ENCODE results near the gene GJA4. TPM values are rescaled to one million over a fixed set of nuclear protein-coding genes. Genes with fewer than 3 reads are reported as not detected.

The GJA4 gene
- total RNA-seq (2021) (not detected in 2 replicates), Bru-seq, nascent RNA (percentile 4 among the genes with signal in this experiment), BruChase-seq, experiment 1, labeled RNA remaining after a 2-hour chase (not detected), BruChase-seq, experiment 2, labeled RNA remaining after a 6-hour chase (percentile 8 among the genes with signal in this experiment)
- long read RNA-seq = 0 reads

- POLR2A ChIA-PET (ENCODE audit: unreplicated experiment) = no interaction called here
- Histone ChIP-seq H3K79me2 (ENCODE audit: low read depth) (no peaks in the 10 kb centered on the region), H3K9me2 (ENCODE audit: insufficient read depth) (no peaks in the 10 kb centered on the region), H3K4me3 (no peak within 1 kb of the TSS), H3K27me3 (ENCODE audit: insufficient read depth, low read depth) (peaks cover 5% of the 10 kb centered on the region), H4K20me1 (ENCODE audit: insufficient read depth) (no peaks in the 10 kb centered on the region), H3F3A (ENCODE audit: insufficient read depth, low read depth) (no peaks in the 10 kb centered on the region; the same call in 1 of the 2 replicates), H3K27ac (no peak within 1 kb of the TSS), H3K4me2 (no peak within 1 kb of the TSS), H2AFZ (no peak within 1 kb of the TSS), H3K9me3 (ENCODE audit: insufficient read depth, low read depth) (no peaks in the 10 kb centered on the region), H3K36me3 (ENCODE audit: low read depth) (no peaks in the 10 kb centered on the region), H3K4me1 (replicated peaks; ENCODE audit: insufficient read depth) (no peaks in the 10 kb centered on the region)
- DNase-seq = no peak
- intact Hi-C loops (cut with micrococcal nuclease; ENCODE audit: unreplicated experiment) = no loop called here
- CTCF ChIA-PET = no interaction called here
- no TSS peak for BruUV-seq (replicated peaks)
- TF ChIP-seq, protein P1, sequence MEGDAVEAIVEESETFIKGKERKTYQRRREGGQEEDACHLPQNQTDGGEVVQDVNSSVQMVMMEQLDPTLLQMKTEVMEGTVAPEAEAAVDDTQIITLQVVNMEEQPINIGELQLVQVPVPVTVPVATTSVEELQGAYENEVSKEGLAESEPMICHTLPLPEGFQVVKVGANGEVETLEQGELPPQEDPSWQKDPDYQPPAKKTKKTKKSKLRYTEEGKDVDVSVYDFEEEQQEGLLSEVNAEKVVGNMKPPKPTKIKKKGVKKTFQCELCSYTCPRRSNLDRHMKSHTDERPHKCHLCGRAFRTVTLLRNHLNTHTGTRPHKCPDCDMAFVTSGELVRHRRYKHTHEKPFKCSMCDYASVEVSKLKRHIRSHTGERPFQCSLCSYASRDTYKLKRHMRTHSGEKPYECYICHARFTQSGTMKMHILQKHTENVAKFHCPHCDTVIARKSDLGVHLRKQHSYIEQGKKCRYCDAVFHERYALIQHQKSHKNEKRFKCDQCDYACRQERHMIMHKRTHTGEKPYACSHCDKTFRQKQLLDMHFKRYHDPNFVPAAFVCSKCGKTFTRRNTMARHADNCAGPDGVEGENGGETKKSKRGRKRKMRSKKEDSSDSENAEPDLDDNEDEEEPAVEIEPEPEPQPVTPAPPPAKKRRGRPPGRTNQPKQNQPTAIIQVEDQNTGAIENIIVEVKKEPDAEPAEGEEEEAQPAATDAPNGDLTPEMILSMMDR (conservative IDR thresholded peaks at IDR 0.05) = no peak
- TF ChIP-seq EZH2 (IDR thresholded peaks at IDR 0.05; ENCODE audit: low read depth) = no peak
Measured at GRCh38 chr1:34792868-34793727, at the start of gene GJA4. Gene GJA4, plus strand, starts transcription at chr1:34792999. Its CDS starts 1,215 bp downstream, at chr1:34794214.

DNA sequence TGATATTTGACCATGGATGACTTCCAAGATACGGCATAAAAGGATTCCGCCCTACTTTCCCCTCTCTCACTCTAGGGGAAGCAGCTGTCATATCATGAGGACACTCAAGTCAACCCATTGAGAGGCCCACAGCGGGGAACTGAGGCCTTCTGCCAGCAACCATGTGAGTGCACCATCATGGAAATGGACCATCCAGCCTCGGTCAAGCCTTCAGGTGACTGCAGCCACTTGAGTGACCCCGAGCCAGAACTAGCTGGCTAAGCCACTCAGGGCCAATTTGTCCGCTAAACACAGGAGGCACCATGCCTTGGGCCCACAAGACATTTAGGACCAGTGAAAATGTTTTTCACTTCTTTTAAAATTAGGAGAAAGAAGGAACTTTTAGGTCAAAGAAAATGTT lies 49.0 kb upstream of the GJA4 start:
- H2AFZ ChIP-seq = no peak overlapping the region
- H4K20me1 ChIP-seq (ENCODE audit: insufficient read depth) = no peaks in the 10 kb centered on the region
- no peak for DNase-seq
- H3K9me2 ChIP-seq (ENCODE audit: insufficient read depth) = no peaks in the 10 kb centered on the region
- no peaks in the 10 kb centered on the region for H3K4me1 ChIP-seq (replicated peaks; ENCODE audit: insufficient read depth)
- intact Hi-C loops (cut with micrococcal nuclease; ENCODE audit: unreplicated experiment) = loop anchor here (2.0 kb wide), 1 partner anchor 283 kb away; no protein-coding TSS in a partner anchor
- no peak overlapping the region for H3K27ac ChIP-seq
- TF ChIP-seq, protein P1 (conservative IDR thresholded peaks at IDR 0.05) = no peak
- no peak for TF ChIP-seq EZH2 (IDR thresholded peaks at IDR 0.05; ENCODE audit: low read depth)
- H3K36me3 ChIP-seq (ENCODE audit: low read depth) = no peaks in the 10 kb centered on the region
- no peak overlapping the region for H3K4me2 ChIP-seq
- POLR2A ChIA-PET (ENCODE audit: unreplicated experiment) = no interaction called here
- no peaks in the 10 kb centered on the region for H3K9me3 ChIP-seq (ENCODE audit: insufficient read depth, low read depth)
- no peaks in the 10 kb centered on the region for H3K27me3 ChIP-seq (ENCODE audit: insufficient read depth, low read depth)
- no peaks in the 10 kb centered on the region for H3F3A ChIP-seq (ENCODE audit: insufficient read depth, low read depth)
- CTCF ChIA-PET = interaction anchor here (0.6 to 1.7 kb wide), 3 partner anchors 19 to 109 kb away, joined by 3 to 4 read pairs (median 3); no protein-coding TSS in a partner anchor
- BruUV-seq (replicated peaks) = no TSS peak
- no peaks in the 10 kb centered on the region for H3K79me2 ChIP-seq (ENCODE audit: low read depth)
- no peak overlapping the region for H3K4me3 ChIP-seq

DNA sequence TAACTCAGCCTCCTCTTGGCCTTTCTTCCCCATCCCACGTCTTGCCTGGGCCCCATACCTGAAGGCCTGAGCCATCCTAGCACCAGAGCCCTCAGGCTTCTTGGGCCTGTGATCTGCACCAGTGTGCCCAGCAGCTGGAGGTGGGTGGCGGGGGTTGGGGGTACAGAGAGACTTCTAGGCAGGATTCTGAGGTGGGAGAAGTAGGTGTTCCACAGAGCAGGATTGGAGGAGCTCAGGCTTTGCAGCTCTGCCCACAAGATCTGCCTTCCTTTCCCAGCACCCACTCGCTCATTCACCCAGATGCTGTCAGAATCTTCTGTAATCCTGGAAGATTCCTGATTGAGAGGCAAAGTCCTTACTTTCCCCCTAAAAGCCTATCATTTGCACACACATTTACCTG lies 47.9 kb upstream of the GJA4 start:
- CTCF ChIA-PET = interaction anchor here (0.6 kb wide), 2 partner anchors 37 to 633 kb away, joined by 5 to 7 read pairs; no protein-coding TSS in a partner anchor
- Histone ChIP-seq H3K4me1 (replicated peaks; ENCODE audit: insufficient read depth) (no peaks in the 10 kb centered on the region), H3K79me2 (ENCODE audit: low read depth) (no peaks in the 10 kb centered on the region), H3K4me2 (no peak overlapping the region), H3K27me3 (ENCODE audit: insufficient read depth, low read depth) (no peaks in the 10 kb centered on the region), H3K36me3 (ENCODE audit: low read depth) (no peaks in the 10 kb centered on the region), H3F3A (ENCODE audit: insufficient read depth, low read depth) (no peaks in the 10 kb centered on the region), H3K9me2 (ENCODE audit: insufficient read depth) (no peaks in the 10 kb centered on the region), H3K9me3 (ENCODE audit: insufficient read depth, low read depth) (no peaks in the 10 kb centered on the region), H3K4me3 (no peak overlapping the region), H2AFZ (no peak overlapping the region), H4K20me1 (ENCODE audit: insufficient read depth) (no peaks in the 10 kb centered on the region), H3K27ac (no peak overlapping the region)
- TF ChIP-seq, protein P1 (conservative IDR thresholded peaks at IDR 0.05) = no peak
- TF ChIP-seq EZH2 (IDR thresholded peaks at IDR 0.05; ENCODE audit: low read depth) = no peak
- POLR2A ChIA-PET (ENCODE audit: unreplicated experiment) = no interaction called here
- DNase-seq = no peak
- intact Hi-C loops (cut with micrococcal nuclease; ENCODE audit: unreplicated experiment) = no loop called here
- BruUV-seq (replicated peaks) = no TSS peak
